HepG2 (cell line): ENCODE measurements around the gene FTL. TPM values are rescaled to one million over a fixed set of nuclear protein-coding genes. Genes with fewer than 3 reads are reported as not detected.

Experiments
- ATAC-seq: fragments of 200-7000 bp; cut with Tn5 transposase; 3 replicates; pipeline ENCODE4 v1.9.1; 2020; ENCODE audit warnings: mild to moderate bottlenecking, moderate library complexity
- BruUV-seq: library from RNA; stranded (reverse); fragments of 400-500 nt; replicated peaks from 2 replicates; lab custom pipeline; 2021; lab: Mats Ljungman, UMichigan
- CTCF ChIA-PET: fragments of 300-600 bp; formaldehyde crosslinking; extraction: SDS; loops from one replicate; lab custom pipeline; 2021; ENCODE audit warnings: low total read pairs, inconsistent platforms, low intra/inter-chr PET ratio; lab: Yijun Ruan, JAX
- POLR2A ChIA-PET: fragments of 350-600 bp; sonication (Branson Sonifier 250); formaldehyde crosslinking; loops from one replicate; lab custom pipeline; 2020; ENCODE audit warnings: antibody characterized with exemption, inconsistent platforms; lab: Yijun Ruan, JAX
- DNase-seq: peaks from one replicate; pipeline ENCODE4 v3.0.0-alpha.2; 2015; ENCODE audit warnings: low spot score
- FAIRE-seq: peaks from 3 replicates; lab custom pipeline; 2011; peaks lifted over from hg19 to GRCh38; lab: Jason Lieb, UNC
- H2AFZ ChIP-seq: one replicate; pipeline ENCODE4 v1.6.1; 2011; ENCODE audit warnings: low read length, inconsistent platforms
- H3K27ac ChIP-seq: fragments of 300-600 bp; 3 replicates; pipeline ENCODE4 v1.8.0; 2011; ENCODE audit warnings: mixed run types, mild to moderate bottlenecking, mixed read lengths, low read length, inconsistent platforms; ENCODE audit not compliant: insufficient read depth; ENCODE audit errors: extremely low read length
- H3K27me3 ChIP-seq, 2 experiments: fragments of 200-600 bp in 1 of 2; 2 replicates in 1 of 2; 3 replicates in 1 of 2; pipeline versions ENCODE4 v1.6.0 to v1.8.0; 2011; ENCODE audit warnings: low read length in 2 of 2, mild to moderate bottlenecking in 2 of 2, moderate library complexity in 2 of 2, inconsistent platforms in 1 of 2; ENCODE audit not compliant: insufficient read depth in 2 of 2, control insufficient read depth in 1 of 2
- H3K36me3 ChIP-seq, 2 experiments: fragments of 200-600 bp in 1 of 2; replicated peaks in 1 of 2; 2 replicates in 1 of 2; 3 replicates in 1 of 2; pipeline versions ENCODE4 v1.5.1 to v1.8.0; 2011; ENCODE audit warnings: low read length in 2 of 2, inconsistent platforms in 1 of 2; ENCODE audit not compliant: insufficient read depth in 2 of 2, control insufficient read depth in 1 of 2
- H3K4me1 ChIP-seq: 2 replicates; pipeline ENCODE4 v1.5.1; 2012; ENCODE audit warnings: low read length, inconsistent platforms; ENCODE audit not compliant: insufficient read depth
- H3K4me2 ChIP-seq: 2 replicates; pipeline ENCODE4 v1.6.0; 2011; ENCODE audit warnings: low read depth, low read length, inconsistent platforms
- H3K4me3 ChIP-seq, 3 experiments: fragments of 200-600 bp in 1 of 3; sonication (generic), shearing (Covaris generic) in 1 of 3; replicated peaks in 1 of 3; 2 replicates each; pipeline ENCODE4 v1.5.1; 2011 to 2016; ENCODE audit warnings: low read length in 3 of 3, inconsistent platforms in 2 of 3, low read depth in 2 of 3, mild to moderate bottlenecking in 2 of 3, control low read depth in 1 of 3, mixed read lengths in 1 of 3; ENCODE audit not compliant: insufficient read depth in 1 of 3
- H3K79me2 ChIP-seq: one replicate; pipeline ENCODE4 v1.6.1; 2011; ENCODE audit warnings: low read length, inconsistent platforms; ENCODE audit not compliant: insufficient read depth
- H3K9ac ChIP-seq: 2 replicates; pipeline ENCODE4 v1.6.0; 2011; ENCODE audit warnings: mild to moderate bottlenecking, low read depth, low read length, inconsistent platforms; ENCODE audit not compliant: insufficient read depth
- H3K9me3 ChIP-seq: 2 replicates; pipeline ENCODE4 v1.5.1; 2012; ENCODE audit warnings: mild to moderate bottlenecking, low read length
- H4K20me1 ChIP-seq: 2 replicates; pipeline ENCODE4 v1.6.0; 2011; ENCODE audit warnings: inconsistent platforms, mild to moderate bottlenecking, low read length, moderate library complexity; ENCODE audit not compliant: insufficient read depth
- ELF3 ChIP-seq: IDR thresholded peaks from 2 replicates; pipeline ENCODE4 v1.6.1; 2016; ENCODE audit warnings: missing genetic modification reagents, missing compliant biosample characterization
- POLR2A ChIP-seq, 2 experiments: IDR thresholded peaks; 2 replicates each; pipeline ENCODE4 v1.6.1; 2011; ENCODE audit warnings: low read depth in 2 of 2, low read length in 2 of 2, mild to moderate bottlenecking in 1 of 2, moderate library complexity in 1 of 2; ENCODE audit not compliant: insufficient read depth in 1 of 2
- RFX1 ChIP-seq: fragments of 450-650 bp; IDR thresholded peaks from 2 replicates; pipeline ENCODE4 v1.6.1; 2017
- ZNF768 ChIP-seq: sonication (generic); formaldehyde crosslinking; IDR thresholded peaks from 2 replicates; pipeline ENCODE4 v1.4.0; 2020; ENCODE audit warnings: missing genetic modification reagents
- ZNF816 ChIP-seq: sonication (generic); formaldehyde crosslinking; IDR thresholded peaks from 2 replicates; pipeline ENCODE4 v1.8.0; 2022; ENCODE audit warnings: missing genetic modification reagents, mild to moderate bottlenecking, borderline replicate concordance
- WGBS: methylation state at CpG from one replicate; pipeline ENCODE4 v1.1.6; 2017; ENCODE audit warnings: low lambda C conversion rate; 5-methylcytosine and 5-hydroxymethylcytosine counted together
- in situ Hi-C: cut with HindIII; loops from 2 replicates; pipeline ENCODE4 v1.10.0; 2017; ENCODE audit warnings: low pct_unique_long_range_greater_than_20kb; ENCODE audit not compliant: extremely low pct_ligation_motif_present
- intact Hi-C: fragments of 100-400 bp; cut with micrococcal nuclease; formaldehyde crosslinking; loops from one replicate; pipeline ENCODE4 v1.10.0; 2022; ENCODE audit not compliant: unreplicated experiment
- polyA plus RNA-seq, 8 experiments: library from polyadenylated mRNA; depleted of rRNA in 3 of 8; stranded (reverse) in 7 of 8; unstranded in 1 of 8; fragments of >200 nt; fragmentation: Illumina TruSeq in 4 of 8; extraction: Trizol in 4 of 8; gene quantifications; 2 replicates each; pipeline versions ENCODE4 v1.2.1 to v1.2.3, GENCODE V29; 2011 to 2016; ENCODE audit warnings: low read depth in 4 of 8, missing spikeins in 1 of 8, mixed read lengths in 1 of 8; ENCODE audit not compliant: insufficient read depth in 1 of 8
- total RNA-seq, 5 experiments: library from RNA; depleted of rRNA; stranded (reverse); fragments of >200 nt; fragmentation: Illumina TruSeq; extraction: Trizol; gene quantifications; 2 replicates each; pipeline ENCODE4 v1.2.3, GENCODE V29; 2016; ENCODE audit warnings: low read depth in 1 of 5
- TF ChIP-seq, protein P1 (sequence below): sonication (generic); formaldehyde crosslinking; IDR thresholded peaks from 2 replicates; pipeline ENCODE4 v1.4.0; 2020; ENCODE audit warnings: mild to moderate bottlenecking, missing genetic modification reagents, borderline replicate concordance
- TF ChIP-seq, protein P2 (sequence below): sonication (generic); formaldehyde crosslinking; conservative IDR thresholded peaks from 2 replicates; pipeline ENCODE4 v1.4.0; 2020; ENCODE audit warnings: mild to moderate bottlenecking, missing genetic modification reagents, moderate library complexity
- TF ChIP-seq, protein P3 (sequence below): sonication (generic); formaldehyde crosslinking; IDR thresholded peaks from 2 replicates; pipeline ENCODE4 v1.4.0; 2020; ENCODE audit warnings: missing genetic modification reagents, mild to moderate bottlenecking, borderline replicate concordance

The FTL gene
- total and polyA plus RNA-seq, 2 of the 13 experiments (the other 11 are each of a cell fraction or from before 2014, with no cell fraction given), result 2,721 to 8,800 TPM

DNA sequence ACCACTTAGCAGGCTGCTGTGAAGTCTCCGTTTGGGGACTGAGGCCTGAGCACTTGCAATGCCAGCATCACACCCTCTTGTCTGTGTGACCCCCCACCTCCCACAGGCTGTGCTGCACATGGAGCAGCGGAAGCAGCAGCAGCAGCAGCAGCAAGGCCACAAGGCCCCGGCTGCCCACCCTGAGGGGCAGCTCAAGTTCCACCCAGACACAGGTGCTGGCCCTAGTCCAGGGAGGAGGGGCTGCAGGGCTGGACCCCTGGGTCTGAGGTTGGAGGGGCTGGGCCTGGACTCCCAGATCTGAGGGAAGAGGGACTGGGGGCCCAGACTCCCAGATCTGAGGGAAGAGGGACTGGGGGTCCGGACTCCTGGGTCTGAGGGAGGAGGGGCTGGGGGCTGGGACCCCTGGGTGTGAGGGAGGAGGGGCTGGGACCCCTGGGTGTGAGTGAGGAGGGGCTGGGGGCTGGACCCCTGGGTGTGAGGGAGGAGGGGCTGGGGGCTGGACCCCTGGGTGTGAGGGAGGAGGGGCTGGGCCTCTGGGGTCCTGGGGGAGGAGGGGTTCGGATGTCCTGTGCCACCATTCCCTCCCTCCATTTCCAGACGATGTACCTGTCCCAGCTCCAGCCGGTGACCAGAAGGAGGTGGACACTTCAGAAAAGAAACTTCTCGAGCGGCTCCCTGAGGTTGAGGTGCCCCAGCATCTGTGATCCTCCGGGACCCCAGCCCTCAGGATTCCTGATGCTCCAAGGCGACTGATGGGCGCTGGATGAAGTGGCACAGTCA lies 43.2 kb upstream of the FTL start (continued):
- no peak for TF ChIP-seq ZNF816 (CRISPR knock-in tag)
- no peak for TF ChIP-seq RFX1
- TF ChIP-seq ELF3 (CRISPR knock-in tag), result no peak
- TF ChIP-seq, protein P1, sequence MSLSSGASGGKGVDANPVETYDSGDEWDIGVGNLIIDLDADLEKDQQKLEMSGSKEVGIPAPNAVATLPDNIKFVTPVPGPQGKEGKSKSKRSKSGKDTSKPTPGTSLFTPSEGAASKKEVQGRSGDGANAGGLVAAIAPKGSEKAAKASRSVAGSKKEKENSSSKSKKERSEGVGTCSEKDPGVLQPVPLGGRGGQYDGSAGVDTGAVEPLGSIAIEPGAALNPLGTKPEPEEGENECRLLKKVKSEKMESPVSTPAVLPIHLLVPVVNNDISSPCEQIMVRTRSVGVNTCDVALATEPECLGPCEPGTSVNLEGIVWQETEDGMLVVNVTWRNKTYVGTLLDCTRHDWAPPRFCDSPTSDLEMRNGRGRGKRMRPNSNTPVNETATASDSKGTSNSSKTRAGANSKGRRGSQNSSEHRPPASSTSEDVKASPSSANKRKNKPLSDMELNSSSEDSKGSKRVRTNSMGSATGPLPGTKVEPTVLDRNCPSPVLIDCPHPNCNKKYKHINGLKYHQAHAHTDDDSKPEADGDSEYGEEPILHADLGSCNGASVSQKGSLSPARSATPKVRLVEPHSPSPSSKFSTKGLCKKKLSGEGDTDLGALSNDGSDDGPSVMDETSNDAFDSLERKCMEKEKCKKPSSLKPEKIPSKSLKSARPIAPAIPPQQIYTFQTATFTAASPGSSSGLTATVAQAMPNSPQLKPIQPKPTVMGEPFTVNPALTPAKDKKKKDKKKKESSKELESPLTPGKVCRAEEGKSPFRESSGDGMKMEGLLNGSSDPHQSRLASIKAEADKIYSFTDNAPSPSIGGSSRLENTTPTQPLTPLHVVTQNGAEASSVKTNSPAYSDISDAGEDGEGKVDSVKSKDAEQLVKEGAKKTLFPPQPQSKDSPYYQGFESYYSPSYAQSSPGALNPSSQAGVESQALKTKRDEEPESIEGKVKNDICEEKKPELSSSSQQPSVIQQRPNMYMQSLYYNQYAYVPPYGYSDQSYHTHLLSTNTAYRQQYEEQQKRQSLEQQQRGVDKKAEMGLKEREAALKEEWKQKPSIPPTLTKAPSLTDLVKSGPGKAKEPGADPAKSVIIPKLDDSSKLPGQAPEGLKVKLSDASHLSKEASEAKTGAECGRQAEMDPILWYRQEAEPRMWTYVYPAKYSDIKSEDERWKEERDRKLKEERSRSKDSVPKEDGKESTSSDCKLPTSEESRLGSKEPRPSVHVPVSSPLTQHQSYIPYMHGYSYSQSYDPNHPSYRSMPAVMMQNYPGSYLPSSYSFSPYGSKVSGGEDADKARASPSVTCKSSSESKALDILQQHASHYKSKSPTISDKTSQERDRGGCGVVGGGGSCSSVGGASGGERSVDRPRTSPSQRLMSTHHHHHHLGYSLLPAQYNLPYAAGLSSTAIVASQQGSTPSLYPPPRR (CRISPR knock-in tag), result no peak
- TF ChIP-seq POLR2A (IDR thresholded peaks at IDR 0.05; ENCODE audit: insufficient read depth in 1 of 2, low read depth in 2 of 2, low read length in 2 of 2), result 0 out of 4 replicates have a peak, but pooled peaks of 1 of the 2 experiments have one; percentile 6

DNA sequence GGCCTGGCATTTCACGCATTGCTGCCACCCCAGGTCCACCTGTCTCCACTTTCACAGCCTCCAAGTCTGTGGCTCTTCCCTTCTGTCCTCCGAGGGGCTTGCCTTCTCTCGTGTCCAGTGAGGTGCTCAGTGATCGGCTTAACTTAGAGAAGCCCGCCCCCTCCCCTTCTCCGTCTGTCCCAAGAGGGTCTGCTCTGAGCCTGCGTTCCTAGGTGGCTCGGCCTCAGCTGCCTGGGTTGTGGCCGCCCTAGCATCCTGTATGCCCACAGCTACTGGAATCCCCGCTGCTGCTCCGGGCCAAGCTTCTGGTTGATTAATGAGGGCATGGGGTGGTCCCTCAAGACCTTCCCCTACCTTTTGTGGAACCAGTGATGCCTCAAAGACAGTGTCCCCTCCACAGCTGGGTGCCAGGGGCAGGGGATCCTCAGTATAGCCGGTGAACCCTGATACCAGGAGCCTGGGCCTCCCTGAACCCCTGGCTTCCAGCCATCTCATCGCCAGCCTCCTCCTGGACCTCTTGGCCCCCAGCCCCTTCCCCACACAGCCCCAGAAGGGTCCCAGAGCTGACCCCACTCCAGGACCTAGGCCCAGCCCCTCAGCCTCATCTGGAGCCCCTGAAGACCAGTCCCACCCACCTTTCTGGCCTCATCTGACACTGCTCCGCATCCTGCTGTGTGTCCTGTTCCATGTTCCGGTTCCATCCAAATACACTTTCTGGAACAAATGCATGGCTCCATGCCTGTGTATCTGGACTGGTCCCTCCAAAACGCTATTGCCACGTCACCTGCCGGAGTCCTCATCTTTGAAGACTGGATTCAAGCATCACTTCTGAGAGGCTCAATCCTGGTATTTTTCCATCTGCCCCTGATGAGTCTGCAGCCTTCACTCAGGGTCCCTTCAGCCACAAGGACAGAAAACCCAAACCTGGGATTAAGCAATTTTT lies 42.3 kb upstream of the FTL start:
- Histone ChIP-seq H3K79me2 (no peaks in the 10 kb centered on the region), H3K9ac (no peak overlapping the region), H3K4me3 (no peak overlapping the region), H3K36me3 (peaks cover 5 to 22% of the 10 kb centered on the region in 2 experiments; a peak in 4 of 5 replicates), H4K20me1 (no peaks in the 10 kb centered on the region), H3K4me1 (no peaks in the 10 kb centered on the region), H3K9me3 (no peaks in the 10 kb centered on the region), H3K27ac (no peak overlapping the region), H3K4me2 (no peak overlapping the region), H2AFZ (no peak overlapping the region), H3K27me3 (no peaks in the 10 kb centered on the region)
- intact Hi-C loops, result no loop called here
- FAIRE-seq, result no peak
- no peak for DNase-seq
- CTCF ChIA-PET, result no interaction called here
- POLR2A ChIA-PET, result no interaction called here
- TF ChIP-seq, protein P2, sequence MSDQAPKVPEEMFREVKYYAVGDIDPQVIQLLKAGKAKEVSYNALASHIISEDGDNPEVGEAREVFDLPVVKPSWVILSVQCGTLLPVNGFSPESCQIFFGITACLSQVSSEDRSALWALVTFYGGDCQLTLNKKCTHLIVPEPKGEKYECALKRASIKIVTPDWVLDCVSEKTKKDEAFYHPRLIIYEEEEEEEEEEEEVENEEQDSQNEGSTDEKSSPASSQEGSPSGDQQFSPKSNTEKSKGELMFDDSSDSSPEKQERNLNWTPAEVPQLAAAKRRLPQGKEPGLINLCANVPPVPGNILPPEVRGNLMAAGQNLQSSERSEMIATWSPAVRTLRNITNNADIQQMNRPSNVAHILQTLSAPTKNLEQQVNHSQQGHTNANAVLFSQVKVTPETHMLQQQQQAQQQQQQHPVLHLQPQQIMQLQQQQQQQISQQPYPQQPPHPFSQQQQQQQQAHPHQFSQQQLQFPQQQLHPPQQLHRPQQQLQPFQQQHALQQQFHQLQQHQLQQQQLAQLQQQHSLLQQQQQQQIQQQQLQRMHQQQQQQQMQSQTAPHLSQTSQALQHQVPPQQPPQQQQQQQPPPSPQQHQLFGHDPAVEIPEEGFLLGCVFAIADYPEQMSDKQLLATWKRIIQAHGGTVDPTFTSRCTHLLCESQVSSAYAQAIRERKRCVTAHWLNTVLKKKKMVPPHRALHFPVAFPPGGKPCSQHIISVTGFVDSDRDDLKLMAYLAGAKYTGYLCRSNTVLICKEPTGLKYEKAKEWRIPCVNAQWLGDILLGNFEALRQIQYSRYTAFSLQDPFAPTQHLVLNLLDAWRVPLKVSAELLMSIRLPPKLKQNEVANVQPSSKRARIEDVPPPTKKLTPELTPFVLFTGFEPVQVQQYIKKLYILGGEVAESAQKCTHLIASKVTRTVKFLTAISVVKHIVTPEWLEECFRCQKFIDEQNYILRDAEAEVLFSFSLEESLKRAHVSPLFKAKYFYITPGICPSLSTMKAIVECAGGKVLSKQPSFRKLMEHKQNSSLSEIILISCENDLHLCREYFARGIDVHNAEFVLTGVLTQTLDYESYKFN, result no peak
- TF ChIP-seq, protein P3, sequence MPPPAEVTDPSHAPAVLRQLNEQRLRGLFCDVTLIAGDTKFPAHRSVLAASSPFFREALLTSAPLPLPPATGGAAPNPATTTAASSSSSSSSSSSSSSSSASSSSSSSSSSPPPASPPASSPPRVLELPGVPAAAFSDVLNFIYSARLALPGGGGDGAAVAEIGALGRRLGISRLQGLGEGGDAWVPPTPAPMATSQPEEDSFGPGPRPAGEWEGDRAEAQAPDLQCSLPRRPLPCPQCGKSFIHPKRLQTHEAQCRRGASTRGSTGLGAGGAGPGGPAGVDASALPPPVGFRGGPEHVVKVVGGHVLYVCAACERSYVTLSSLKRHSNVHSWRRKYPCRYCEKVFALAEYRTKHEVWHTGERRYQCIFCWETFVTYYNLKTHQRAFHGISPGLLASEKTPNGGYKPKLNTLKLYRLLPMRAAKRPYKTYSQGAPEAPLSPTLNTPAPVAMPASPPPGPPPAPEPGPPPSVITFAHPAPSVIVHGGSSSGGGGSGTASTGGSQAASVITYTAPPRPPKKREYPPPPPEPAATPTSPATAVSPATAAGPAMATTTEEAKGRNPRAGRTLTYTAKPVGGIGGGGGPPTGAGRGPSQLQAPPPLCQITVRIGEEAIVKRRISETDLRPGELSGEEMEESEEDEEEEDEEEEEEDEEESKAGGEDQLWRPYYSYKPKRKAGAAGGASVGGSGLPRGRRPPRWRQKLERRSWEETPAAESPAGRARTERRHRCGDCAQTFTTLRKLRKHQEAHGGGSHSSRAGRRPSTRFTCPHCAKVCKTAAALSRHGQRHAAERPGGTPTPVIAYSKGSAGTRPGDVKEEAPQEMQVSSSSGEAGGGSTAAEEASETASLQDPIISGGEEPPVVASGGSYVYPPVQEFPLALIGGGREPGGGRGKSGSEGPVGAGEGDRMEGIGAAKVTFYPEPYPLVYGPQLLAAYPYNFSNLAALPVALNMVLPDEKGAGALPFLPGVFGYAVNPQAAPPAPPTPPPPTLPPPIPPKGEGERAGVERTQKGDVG (CRISPR knock-in tag), result no peak
- no peak for TF ChIP-seq ZNF768 (CRISPR knock-in tag)
- ATAC-seq, result no peak
- in situ Hi-C loops, result no loop called here
- BruUV-seq, result TSS peak; percentile 81
- WGBS, result 88% methylated on average over 16 of the region's 18 CpGs
